Glomerular endothelial cell (primary cell): ENCODE results near the gene TNFRSF11A. TPM values are rescaled to one million over a fixed set of nuclear protein-coding genes. Genes with fewer than 3 reads are reported as not detected.

ENCODE experiments used
- DNase-seq: peaks from one replicate; pipeline ENCODE4 v3.0.0-alpha.2; 2011; ENCODE audit warnings: low read depth, low spot score; ENCODE audit errors: extremely low read depth
- total RNA-seq: library from RNA; depleted of rRNA; stranded (reverse); fragments of >200 nt; gene quantifications from 2 replicates; pipeline ENCODE4 v1.2.3, GENCODE V29; 2015

TNFRSF11A gene
- total RNA-seq, 1 donor from 2014 or later: 1.4 TPM

- no peak for DNase-seq
Measured at GRCh38 chr18:62377131-62377807, 52.2 kb downstream of the TNFRSF11A start.

DNA sequence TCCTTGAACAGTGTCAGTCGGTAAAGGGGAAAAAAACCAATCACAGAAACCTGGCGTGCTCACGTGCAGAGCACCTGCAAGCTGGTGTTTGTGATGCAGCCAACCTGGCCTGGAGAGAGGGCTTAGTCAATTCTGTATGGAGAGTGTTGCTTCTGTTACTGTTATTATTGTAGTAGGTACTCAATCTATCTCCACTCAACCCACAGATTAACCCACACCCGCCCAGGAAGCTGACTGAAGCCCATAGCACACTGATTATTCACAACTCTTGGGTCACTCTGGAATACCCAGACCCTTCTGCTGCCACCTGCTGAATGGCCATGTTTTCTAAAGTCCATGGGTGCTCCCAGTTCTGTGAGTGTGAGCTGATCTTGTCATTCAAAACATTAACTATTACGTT lies 53.9 kb downstream of the TNFRSF11A start:
- DNase-seq: no peak

GRCh38 chr18:62381373-62381772 lies 56.3 kb downstream of the TNFRSF11A start:
- DNase-seq: no peak

GRCh38 chr18:62384068-62384467 lies 59.0 kb downstream of the TNFRSF11A start:
- DNase-seq: no peak

DNA sequence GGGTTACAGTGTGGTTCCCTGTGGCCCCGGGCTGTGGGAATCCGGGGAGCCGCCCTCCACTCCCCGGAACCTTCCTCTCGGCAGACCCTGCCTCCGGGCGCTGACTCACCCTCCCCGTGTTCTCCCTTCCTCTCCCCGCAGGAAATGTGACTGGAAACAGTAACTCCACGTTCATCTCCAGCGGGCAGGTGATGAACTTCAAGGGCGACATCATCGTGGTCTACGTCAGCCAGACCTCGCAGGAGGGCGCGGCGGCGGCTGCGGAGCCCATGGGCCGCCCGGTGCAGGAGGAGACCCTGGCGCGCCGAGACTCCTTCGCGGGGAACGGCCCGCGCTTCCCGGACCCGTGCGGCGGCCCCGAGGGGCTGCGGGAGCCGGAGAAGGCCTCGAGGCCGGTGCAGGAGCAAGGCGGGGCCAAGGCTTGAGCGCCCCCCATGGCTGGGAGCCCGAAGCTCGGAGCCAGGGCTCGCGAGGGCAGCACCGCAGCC lies 59.5 kb downstream of the TNFRSF11A start:
- no peak for DNase-seq

DNA sequence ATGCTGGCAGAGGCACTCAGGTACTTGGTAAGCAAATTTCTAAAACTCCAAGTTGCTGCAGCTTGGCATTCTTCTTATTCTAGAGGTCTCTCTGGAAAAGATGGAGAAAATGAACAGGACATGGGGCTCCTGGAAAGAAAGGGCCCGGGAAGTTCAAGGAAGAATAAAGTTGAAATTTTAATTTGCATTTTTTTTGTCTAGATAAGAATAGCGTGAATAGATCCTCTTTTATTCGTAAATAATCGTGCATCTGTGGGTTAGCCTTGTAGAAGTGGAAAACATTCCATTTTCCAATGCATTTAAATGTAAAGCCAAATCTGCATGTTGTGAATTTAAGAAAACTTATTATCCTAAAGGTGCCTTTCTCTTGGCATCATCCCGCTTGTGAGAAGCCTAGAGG lies 61.0 kb downstream of the TNFRSF11A start:
- no peak for DNase-seq

GRCh38 chr18:62386601-62387000 lies 61.5 kb downstream of the TNFRSF11A start:
- DNase-seq: no peak

- DNase-seq: no peak
Measured at GRCh38 chr18:62387257-62387656, 62.1 kb downstream of the TNFRSF11A start.

DNA sequence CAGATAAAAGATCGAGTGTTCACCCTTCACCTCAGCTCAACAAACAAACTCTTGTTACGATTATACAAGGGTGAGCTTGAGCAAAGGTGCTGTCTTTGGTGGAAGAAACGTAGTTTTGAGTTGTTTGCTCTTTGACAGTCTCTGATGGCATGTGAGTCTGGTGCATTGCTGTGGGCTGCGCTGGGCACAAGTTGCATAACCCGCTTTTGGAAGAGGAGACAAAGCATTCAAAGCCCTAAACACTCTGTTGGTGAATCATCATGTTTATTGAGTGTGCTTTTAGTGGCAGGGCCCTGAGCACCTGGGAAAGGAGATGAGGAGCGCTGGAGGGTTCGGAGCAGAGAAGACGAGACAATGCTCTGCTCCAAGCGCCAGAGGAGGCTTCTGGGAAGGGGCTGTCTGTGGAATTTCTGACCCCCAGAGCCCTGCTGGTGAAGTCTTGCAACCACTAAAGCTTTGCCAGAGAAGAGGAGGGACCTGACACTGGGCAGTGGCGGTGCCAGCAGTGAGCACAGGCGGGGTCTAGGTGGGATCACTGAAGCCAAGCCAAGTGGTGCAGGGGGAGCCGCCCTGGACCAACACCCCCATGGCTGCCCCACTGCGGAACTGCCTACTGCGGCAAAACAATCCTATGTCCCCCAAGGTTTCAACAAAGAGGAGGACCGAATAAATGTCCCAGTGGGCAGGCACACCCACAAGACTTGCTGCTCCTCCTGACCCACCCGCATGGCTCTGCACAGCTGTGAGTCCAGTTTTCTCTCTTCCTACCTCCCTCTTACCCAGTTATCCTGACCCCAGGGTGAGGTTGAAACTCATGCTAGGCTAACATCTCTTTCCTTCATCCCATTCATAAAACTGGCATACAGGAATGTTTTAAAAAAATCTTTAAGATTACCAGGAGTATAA lies 64.0 kb downstream of the TNFRSF11A start:
- no peak for DNase-seq

DNA sequence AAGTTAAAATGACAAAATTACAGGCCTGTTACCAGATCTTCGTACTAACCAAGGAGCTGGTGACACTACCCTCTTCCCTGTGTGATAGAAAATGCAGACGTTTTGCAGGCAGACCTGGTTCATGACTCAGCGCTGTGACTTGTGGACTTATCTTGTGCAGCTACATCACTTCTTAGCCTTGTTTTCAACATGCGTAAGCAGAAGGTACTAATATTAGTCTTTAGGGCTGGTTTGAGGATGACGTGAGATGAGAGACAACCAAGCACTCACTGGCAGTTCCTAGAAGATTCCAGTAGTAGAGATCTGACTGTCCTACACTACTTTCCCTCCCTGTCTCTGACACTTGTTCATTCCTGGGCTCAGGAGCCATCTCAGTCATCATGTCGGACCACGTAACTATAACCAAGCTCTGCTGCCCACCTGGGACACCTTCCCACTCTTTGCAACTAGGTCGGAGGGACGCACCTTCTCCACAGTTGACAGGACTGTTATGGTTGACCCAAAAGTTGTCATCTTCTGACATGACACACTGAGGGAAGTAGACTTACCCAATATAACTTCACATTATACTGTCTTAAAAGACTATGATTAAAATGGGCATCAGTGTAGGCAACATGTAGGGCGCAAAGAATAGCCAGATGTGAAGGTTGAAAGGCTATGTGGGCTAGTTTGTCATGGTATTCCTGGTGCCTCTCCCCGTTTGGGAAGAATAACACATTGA lies 64.8 kb downstream of the TNFRSF11A start:
- no peak for DNase-seq

- no peak for DNase-seq
Measured at GRCh38 chr18:62394006-62394763, 69.1 kb downstream of the TNFRSF11A start.

GRCh38 chr18:62396381-62396780 lies 71.3 kb downstream of the TNFRSF11A start:
- DNase-seq: no peak

DNA sequence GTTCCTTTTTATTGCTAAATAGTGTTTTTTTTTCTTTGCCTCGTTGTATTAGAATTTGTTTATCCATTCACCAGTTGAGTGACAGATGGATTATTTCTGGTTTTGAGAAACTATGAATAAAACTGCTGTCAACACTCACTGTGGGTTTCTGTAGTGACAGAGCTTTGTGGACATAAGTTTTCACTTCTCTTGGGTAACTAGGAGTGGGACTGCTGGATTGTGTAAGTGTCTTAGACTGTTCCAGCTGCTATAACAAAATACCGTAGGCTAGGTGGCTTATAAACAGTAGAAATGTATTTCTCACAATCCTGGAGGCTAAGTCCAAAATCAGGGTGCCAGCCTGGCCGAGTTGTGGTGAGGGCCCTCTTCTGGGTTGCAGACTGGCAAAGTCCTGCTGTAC lies 71.9 kb downstream of the TNFRSF11A start:
- DNase-seq: no peak

DNA sequence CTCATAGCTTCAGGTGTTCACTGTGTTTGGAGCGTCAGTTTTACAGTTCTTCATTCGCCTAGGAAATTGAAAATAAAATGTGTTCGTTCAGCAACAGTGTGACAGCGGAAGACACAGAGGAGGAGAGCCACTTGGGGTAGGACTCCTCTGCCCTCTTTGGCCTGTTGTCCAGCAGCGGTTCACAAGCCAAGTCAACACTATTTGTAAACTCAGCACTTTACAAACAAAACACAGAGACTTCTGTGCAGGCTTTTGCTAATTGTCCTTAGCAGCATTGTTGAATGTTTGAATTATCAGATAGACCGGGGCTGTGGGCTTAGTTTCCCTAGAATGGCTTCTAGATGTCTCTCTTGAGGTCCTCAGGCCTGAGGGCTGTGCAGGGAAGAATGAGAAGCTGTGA lies 73.2 kb downstream of the TNFRSF11A start:
- no peak for DNase-seq

GRCh38 chr18:62399276-62399675 lies 74.2 kb downstream of the TNFRSF11A start:
- DNase-seq: no peak

GRCh38 chr18:62399781-62400308 lies 74.7 kb downstream of the TNFRSF11A start:
- DNase-seq: peak; percentile 16

DNA sequence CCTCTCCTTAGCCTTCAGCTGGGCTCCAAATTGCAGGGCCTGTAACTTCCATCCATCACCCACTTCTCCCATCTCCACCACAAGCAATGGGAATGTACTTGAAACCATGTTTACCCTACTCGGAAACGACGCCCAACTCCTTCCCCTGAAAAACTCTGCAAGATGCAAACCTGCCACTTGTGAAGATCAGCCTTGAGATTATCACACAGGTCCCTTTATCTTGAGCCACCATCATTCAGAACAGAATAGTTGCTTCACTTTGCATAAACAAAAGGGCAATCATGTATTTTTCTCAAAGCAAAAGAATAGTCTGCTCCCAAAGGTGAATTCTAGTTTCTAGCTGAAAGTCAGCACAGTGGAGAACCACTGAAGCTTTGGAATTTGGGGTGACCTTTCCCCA lies 75.8 kb downstream of the TNFRSF11A start:
- no peak for DNase-seq

DNA sequence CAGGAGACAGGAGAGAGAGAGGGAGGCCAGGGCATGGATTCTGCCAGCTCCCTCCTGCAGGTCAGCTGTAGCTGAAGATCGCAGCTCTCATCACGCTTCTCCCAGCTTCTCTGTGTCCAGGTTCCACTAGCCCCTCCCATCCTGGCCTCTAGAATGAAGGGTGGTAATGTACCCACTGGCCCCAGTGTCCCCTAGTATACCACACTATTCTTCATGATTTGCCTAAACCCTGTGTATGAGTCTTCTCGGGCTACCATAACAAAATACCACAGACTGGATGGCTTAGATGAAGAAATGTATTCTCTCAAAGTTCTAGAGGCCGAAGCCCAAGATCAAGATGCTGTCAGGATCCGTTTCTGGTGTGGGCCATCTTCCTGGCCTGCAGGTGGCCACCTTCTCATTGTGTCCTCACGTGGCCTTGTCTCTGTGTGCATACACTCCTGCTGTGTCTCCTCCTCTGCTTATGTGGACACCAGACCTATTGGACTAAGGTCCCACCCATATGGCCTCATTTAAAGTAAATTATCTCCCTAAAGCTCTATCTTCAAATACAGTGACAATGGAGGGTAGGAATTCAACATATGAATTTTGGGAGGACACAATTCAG lies 77.3 kb downstream of the TNFRSF11A start:
- DNase-seq: no peak

- no peak for DNase-seq
Measured at GRCh38 chr18:62403120-62403519, 78.0 kb downstream of the TNFRSF11A start.

- DNase-seq: no peak
Measured at GRCh38 chr18:62404881-62405280, 79.8 kb downstream of the TNFRSF11A start.
